ENCODE results near the gene CRYBB3.
"Not testable (repeated sequence)": the region's sequence is repeated elsewhere in the genome, so short reads cannot be mapped to it uniquely, and the experiment has no call there.

The CRYBB3 gene

GRCh38 chr22:25238058-25238457 is 38.4 kb downstream of the CRYBB3 start:
- in situ Hi-C loops (cut with MboI; ENCODE audit: low sequenced_read_pairs): not testable (repeated sequence)

GRCh38 chr22:25255169-25255568 is 55.5 kb downstream of the CRYBB3 start:
- in situ Hi-C loops (cut with MboI; ENCODE audit: low sequenced_read_pairs): not testable (repeated sequence)

Data from HL-60/S4 treated with phorbol 12-myristate 13-acetate at 8.2 ng/mL for 4 days and 3 days (cell line).